ENCODE results near the gene NBL1.
A peak's percentile ranks its signal among the peaks of the same experiment; 100 is the strongest.

Gene NBL1

DNA sequence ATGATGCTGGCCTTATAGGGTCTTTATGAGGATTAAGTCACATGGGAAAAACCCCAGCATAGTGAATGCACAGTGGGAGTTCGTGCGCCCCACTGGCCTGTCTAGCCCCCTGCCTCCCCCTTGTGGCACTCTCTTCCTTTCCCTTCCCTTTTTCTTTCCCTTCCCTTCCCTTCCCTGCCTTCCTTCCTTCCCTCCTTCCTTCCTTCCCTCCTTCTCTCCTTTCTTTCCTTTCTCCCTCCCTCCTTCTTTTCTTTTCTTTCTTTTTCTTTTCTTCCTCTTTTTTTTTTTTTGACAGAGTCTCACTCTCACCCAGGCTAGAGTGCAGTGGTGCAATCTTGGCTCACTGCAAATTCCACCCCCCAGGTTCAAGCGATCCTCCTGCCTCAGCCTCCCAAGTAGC lies 59.2 kb downstream of the NBL1 start:
- DNase-seq = no peak

DNA sequence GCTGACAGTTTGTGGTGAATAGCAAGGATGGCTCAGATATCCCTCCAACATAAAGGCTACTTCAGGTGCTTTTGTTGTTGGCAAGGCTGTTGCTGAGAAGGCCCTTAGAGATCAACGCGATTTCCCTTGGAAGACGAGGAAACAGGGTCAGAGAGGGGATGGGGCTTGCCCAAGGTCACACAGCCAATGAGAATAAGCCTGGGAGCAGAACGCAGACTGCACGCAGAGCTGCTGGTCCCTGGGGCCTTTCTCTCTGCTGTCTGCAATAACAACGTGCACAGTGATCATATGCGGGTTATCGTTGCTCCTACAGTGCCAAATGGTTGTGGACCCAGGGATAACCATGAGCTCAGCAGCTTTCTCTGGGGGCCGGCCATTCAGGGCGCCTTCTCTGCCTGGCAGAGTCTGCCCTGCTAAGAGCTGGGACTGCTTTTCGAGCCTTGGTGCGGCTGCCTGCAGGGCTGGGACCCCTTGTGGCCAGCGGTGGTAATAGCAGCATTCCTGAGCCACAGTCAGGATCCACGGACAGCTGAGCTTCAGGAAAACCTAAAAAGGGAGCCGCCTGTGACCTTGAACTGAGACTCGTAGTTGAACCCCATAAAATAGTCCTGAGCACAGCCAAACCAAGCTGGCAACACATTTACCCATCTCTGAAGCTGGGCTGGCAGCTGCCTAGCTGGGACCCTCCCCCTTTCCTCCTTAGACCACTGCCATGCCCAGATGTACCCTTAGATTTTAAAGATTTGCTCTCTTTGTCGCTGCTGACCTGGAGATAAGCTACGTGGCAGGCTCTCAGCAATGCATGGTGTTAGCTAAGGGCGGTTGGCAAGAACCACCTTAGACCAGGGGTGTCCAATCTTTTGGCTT lies 60.4 kb downstream of the NBL1 start:
- peak in 12 of 14 donors; percentile 4 to 60 (median 34) for DNase-seq

DNA sequence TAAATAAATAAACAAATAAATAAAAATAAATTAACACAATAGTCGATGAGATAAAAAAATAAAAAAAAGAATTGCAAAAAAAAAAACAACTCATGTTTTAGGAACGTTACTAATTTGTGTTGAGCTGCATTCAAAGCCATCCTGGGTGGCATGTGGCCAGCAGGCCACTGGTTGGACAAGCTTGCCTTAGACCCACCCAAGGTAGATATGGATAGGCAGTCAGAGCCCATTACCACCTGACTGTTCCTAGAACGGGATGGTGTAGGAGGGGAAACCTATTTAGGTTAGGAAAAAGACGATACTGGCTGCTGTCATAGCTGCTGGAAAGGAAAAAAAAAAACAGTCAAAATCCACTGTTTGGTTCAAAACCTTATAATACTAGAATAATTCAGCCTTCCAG lies 61.4 kb downstream of the NBL1 start:
- no peak for DNase-seq

DNA sequence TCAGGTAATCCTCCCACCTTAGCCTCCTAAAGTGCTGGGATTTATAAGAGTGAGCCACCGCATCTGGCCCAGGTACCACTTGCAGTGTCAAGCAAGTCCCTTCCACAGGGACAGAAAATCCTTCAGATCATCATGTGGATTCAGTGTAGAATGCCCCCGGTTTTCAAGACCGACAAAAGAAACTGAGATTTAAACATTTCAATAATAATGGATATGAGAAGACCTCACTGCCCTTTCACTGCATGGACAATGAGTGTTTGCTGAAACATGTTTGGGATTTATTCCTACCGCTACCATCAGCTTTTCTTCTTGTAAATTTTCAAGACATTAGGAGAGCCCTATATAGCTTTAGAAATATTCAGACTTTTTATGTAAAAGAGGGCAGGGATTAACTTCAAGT lies 62.0 kb downstream of the NBL1 start:
- no peak for DNase-seq

Data from C1 segment of cervical spinal cord (tissue), 14 donors.